SK-N-SH (cell line): Measurements from ENCODE around the gene PTPRD. TPM values are rescaled to one million over a fixed set of nuclear protein-coding genes. Genes with fewer than 3 reads are reported as not detected.

Experiments used
- CTCF ChIA-PET: fragments of 300-600, 350-600 bp; formaldehyde crosslinking; extraction: SDS; loops from one replicate; lab custom pipeline; 2021; lab: Yijun Ruan, JAX
- POLR2A ChIA-PET: fragments of 350-600 bp; sonication (Branson Sonifier 250); formaldehyde crosslinking; extraction: SDS; loops from one replicate; lab custom pipeline; 2020; ENCODE audit warnings: antibody characterized with exemption, inconsistent platforms; lab: Yijun Ruan, JAX
- DNase-seq: peaks from one replicate; pipeline ENCODE4 v3.0.0; 2012
- H2AFZ ChIP-seq: fragments of 200-600 bp; sonication (generic); 2 replicates; pipeline ENCODE4 v1.8.1; 2016; ENCODE audit warnings: antibody characterized with exemption, mild to moderate bottlenecking, low read depth
- H3F3A ChIP-seq: fragments of 200-600 bp; sonication (generic); replicated peaks from 2 replicates; pipeline ENCODE3; 2016; ENCODE audit warnings: antibody characterized with exemption, mild to moderate bottlenecking; ENCODE audit not compliant: insufficient read depth
- H3K27ac ChIP-seq, 2 experiments: fragments of 200-500 bp in 1 of 2; fragments of 200-600 bp in 1 of 2; sonication (Bioruptor generic) in 1 of 2; sonication (generic), shearing (Covaris generic) in 1 of 2; 2 replicates each; pipeline versions ENCODE4 v1.5.1 to v1.6.1; 2014 to 2016; ENCODE audit warnings: low read depth in 2 of 2, inconsistent platforms in 1 of 2, low read length in 1 of 2, mild to moderate bottlenecking in 1 of 2, mixed read lengths in 1 of 2
- H3K27me3 ChIP-seq: fragments of 200-600 bp; sonication (generic), shearing (Covaris generic); 2 replicates; pipeline ENCODE4 v1.6.1; 2016; ENCODE audit warnings: mixed run types; ENCODE audit not compliant: insufficient read depth
- H3K36me3 ChIP-seq, 2 experiments: fragments of 200-500 bp in 1 of 2; fragments of 200-600 bp in 1 of 2; sonication (Bioruptor generic) in 1 of 2; sonication (generic) in 1 of 2; replicated peaks in 1 of 2; 2 replicates each; pipeline versions ENCODE3 to v1.5.1; 2014 to 2016; ENCODE audit warnings: low read length in 1 of 2, mild to moderate bottlenecking in 1 of 2; ENCODE audit not compliant: insufficient read depth in 2 of 2, control insufficient read depth in 1 of 2
- H3K4me1 ChIP-seq, 2 experiments: fragments of 200-500 bp in 1 of 2; fragments of 200-600 bp in 1 of 2; sonication (Bioruptor generic) in 1 of 2; sonication (generic), shearing (Covaris generic) in 1 of 2; 2 replicates each; pipeline versions ENCODE4 v1.5.1 to v1.6.1; 2014 to 2016; ENCODE audit warnings: low read depth in 1 of 2, low read length in 1 of 2, mixed run types in 1 of 2; ENCODE audit not compliant: insufficient read depth in 2 of 2, control insufficient read depth in 1 of 2
- H3K4me2 ChIP-seq: fragments of 200-600 bp; sonication (generic), shearing (Covaris generic); 2 replicates; pipeline ENCODE4 v1.6.1; 2017; ENCODE audit warnings: mixed run types
- H3K4me3 ChIP-seq, 2 experiments: fragments of 200-500 bp in 1 of 2; fragments of 200-600 bp in 1 of 2; sonication (Bioruptor generic) in 1 of 2; sonication (generic), shearing (Covaris generic) in 1 of 2; 2 replicates each; pipeline versions ENCODE4 v1.5.1 to v1.8.1; 2014 to 2016; ENCODE audit warnings: low read depth in 2 of 2, inconsistent platforms in 1 of 2, low read length in 1 of 2, mild to moderate bottlenecking in 1 of 2, mixed read lengths in 1 of 2, moderate library complexity in 1 of 2
- H3K79me2 ChIP-seq: fragments of 200-600 bp; sonication (generic); 2 replicates; pipeline ENCODE4 v1.8.1; 2017; ENCODE audit warnings: mild to moderate bottlenecking; ENCODE audit not compliant: insufficient read depth
- H3K9ac ChIP-seq: fragments of 200-600 bp; sonication (generic); 2 replicates; pipeline ENCODE4 v1.6.1; 2017; ENCODE audit warnings: mixed run types
- H3K9me2 ChIP-seq: fragments of 200-600 bp; sonication (generic); 2 replicates; pipeline ENCODE4 v1.6.1; 2017; ENCODE audit warnings: mixed run types
- H3K9me3 ChIP-seq: fragments of 200-600 bp; sonication (generic); 2 replicates; pipeline ENCODE4 v1.6.1; 2017; ENCODE audit warnings: mixed run types, mild to moderate bottlenecking, moderate library complexity
- H4K20me1 ChIP-seq: fragments of 200-600 bp; sonication (generic); 2 replicates; pipeline ENCODE4 v1.6.1; 2017; ENCODE audit warnings: mild to moderate bottlenecking, mixed run types; ENCODE audit not compliant: insufficient read depth
- CTCF ChIP-seq: fragments of 200-600 bp; sonication (generic); IDR thresholded peaks from 2 replicates; pipeline ENCODE4 v1.6.1; 2017; ENCODE audit warnings: antibody characterized with exemption, mild to moderate bottlenecking, moderate library complexity
- ELF1 ChIP-seq: IDR thresholded peaks from 2 replicates; pipeline ENCODE4 v1.4.0; 2012
- EP300 ChIP-seq, 2 experiments: IDR thresholded peaks; 2 replicates each; pipeline versions ENCODE4 v1.4.0 to v1.6.1; 2012; ENCODE audit warnings: borderline replicate concordance in 1 of 2, low read depth in 1 of 2, low read length in 1 of 2
- EZH2phosphoT487 ChIP-seq: fragments of 200-600 bp; sonication (generic); IDR thresholded peaks from 2 replicates; pipeline ENCODE4 v1.6.1; 2017; ENCODE audit warnings: low read depth, mixed run types, mild to moderate bottlenecking, antibody characterized with exemption, moderate library complexity, borderline replicate concordance
- FOXJ3 ChIP-seq: sonication (generic); formaldehyde crosslinking; IDR thresholded peaks from 2 replicates; pipeline ENCODE4 v1.5.1; 2020; ENCODE audit warnings: mild to moderate bottlenecking, missing genetic modification reagents
- FOXM1 ChIP-seq: IDR thresholded peaks from 2 replicates; pipeline ENCODE4 v1.4.0; 2012; ENCODE audit warnings: low read depth, mild to moderate bottlenecking
- GATA2 ChIP-seq: sonication (generic); formaldehyde crosslinking; IDR thresholded peaks from 2 replicates; pipeline ENCODE4 v1.5.0; 2020; ENCODE audit warnings: mild to moderate bottlenecking, missing genetic modification reagents
- MAX ChIP-seq: IDR thresholded peaks from 2 replicates; pipeline ENCODE4 v1.4.0; 2012; ENCODE audit warnings: low read depth
- MEF2A ChIP-seq: IDR thresholded peaks from 2 replicates; pipeline ENCODE4 v1.4.0; 2012; ENCODE audit warnings: low read depth, borderline replicate concordance
- MXI1 ChIP-seq: IDR thresholded peaks from 2 replicates; pipeline ENCODE4 v1.6.1; 2012; ENCODE audit warnings: mild to moderate bottlenecking, low read depth, low read length, improper control_type of control experiment
- NRF1 ChIP-seq: IDR thresholded peaks from 2 replicates; pipeline ENCODE4 v1.6.1; 2012; ENCODE audit warnings: low read depth, mild to moderate bottlenecking, low read length
- PBX3 ChIP-seq: IDR thresholded peaks from 2 replicates; pipeline ENCODE4; 2012
- RAD21 ChIP-seq: IDR thresholded peaks from 2 replicates; pipeline ENCODE4 v1.6.1; 2012; ENCODE audit warnings: mild to moderate bottlenecking, low read length
- REST ChIP-seq: IDR thresholded peaks from 2 replicates; pipeline ENCODE4 v1.6.1; 2012; ENCODE audit warnings: mild to moderate bottlenecking, low read depth, low read length, moderate library complexity
- SMC3 ChIP-seq: IDR thresholded peaks from 2 replicates; pipeline ENCODE4 v1.6.1; 2012; ENCODE audit warnings: low read depth, low read length, improper control_type of control experiment
- TAF1 ChIP-seq: IDR thresholded peaks from 2 replicates; pipeline ENCODE4 v1.6.1; 2012; ENCODE audit warnings: low read depth, mild to moderate bottlenecking, low read length, moderate library complexity, borderline replicate concordance
- TEAD4 ChIP-seq: IDR thresholded peaks from 2 replicates; pipeline ENCODE4 v1.4.0; 2012; ENCODE audit warnings: mild to moderate bottlenecking, borderline replicate concordance; ENCODE audit not compliant: insufficient read depth
- USF1 ChIP-seq: IDR thresholded peaks from 2 replicates; pipeline ENCODE4 v1.4.0; 2012; ENCODE audit warnings: low read depth, borderline replicate concordance
- YY1 ChIP-seq: IDR thresholded peaks from 2 replicates; pipeline ENCODE4 v1.4.0; 2012; ENCODE audit warnings: low read depth, mild to moderate bottlenecking
- ZBTB33 ChIP-seq: IDR thresholded peaks from 2 replicates; pipeline ENCODE4 v1.4.0; 2012; ENCODE audit warnings: low read depth, borderline replicate concordance
- WGBS: methylation state at CpG from one replicate; pipeline ENCODE4 v1.1.6; 2017; ENCODE audit warnings: low lambda C conversion rate; 5-methylcytosine and 5-hydroxymethylcytosine counted together
- polyA plus RNA-seq, 3 experiments: library from polyadenylated mRNA; depleted of rRNA; stranded (reverse); fragments of >200 nt; gene quantifications; 2 replicates each; pipeline ENCODE4 v1.2.3, GENCODE V29; 2012

The PTPRD gene
- polyA plus RNA-seq, 1 of the 3 experiments (the other 2 are of a cell fraction), result 0.15 TPM

GRCh38 chr9:8543219-8543618 is 2069.6 kb downstream of the PTPRD start:
- POLR2A ChIA-PET, result no interaction called here
- CTCF ChIA-PET, result interaction anchor here (0.6 kb wide), 1 partner anchor 42 kb away, joined by 3 read pairs; no protein-coding TSS in a partner anchor
- H3K36me3 ChIP-seq, result no peaks in the 10 kb centered on the region
- WGBS, result 40% methylated on average over 2 of the region's 2 CpGs
- no peaks in the 10 kb centered on the region for H3F3A ChIP-seq
- H3K4me3 ChIP-seq, result no peak overlapping the region
- no peaks in the 10 kb centered on the region for H3K9me2 ChIP-seq
- no peaks in the 10 kb centered on the region for H3K79me2 ChIP-seq
- H3K27ac ChIP-seq, result no peak overlapping the region
- no peak overlapping the region for H3K4me2 ChIP-seq
- H3K9me3 ChIP-seq, result no peaks in the 10 kb centered on the region
- no peak overlapping the region for H3K9ac ChIP-seq
- no peaks in the 10 kb centered on the region for H4K20me1 ChIP-seq
- no peak overlapping the region for H2AFZ ChIP-seq
- no peaks in the 10 kb centered on the region for H3K4me1 ChIP-seq
- TF ChIP-seq NRF1 (no peak), FOXM1 (no peak), SMC3 (no peak), MAX (no peak), YY1 (no peak), MXI1 (no peak), RAD21 (no peak), MEF2A (no peak), REST (no peak), ELF1 (no peak), USF1 (no peak), EP300 (IDR thresholded peaks at IDR 0.05; ENCODE audit: borderline replicate concordance in 1 of 2, low read depth in 1 of 2, low read length in 1 of 2) (no peak), TAF1 (no peak), CTCF (no peak), EZH2phosphoT487 (no peak), GATA2 (CRISPR knock-in tag) (no peak), FOXJ3 (CRISPR knock-in tag) (no peak), PBX3 (no peak), ZBTB33 (no peak), TEAD4 (no peak)
- TF ChIP-seq, all 33 proteins: peak for 0
- DNase-seq, result no peak
- no peaks in the 10 kb centered on the region for H3K27me3 ChIP-seq
